DLD1 (cell line): ENCODE results near the gene STK11IP.

Experiments
- in situ Hi-C: cut with HindIII; loops from 2 replicates; pipeline ENCODE4 v1.10.0; 2017; ENCODE audit warnings: low sequenced_read_pairs

Gene STK11IP

DNA sequence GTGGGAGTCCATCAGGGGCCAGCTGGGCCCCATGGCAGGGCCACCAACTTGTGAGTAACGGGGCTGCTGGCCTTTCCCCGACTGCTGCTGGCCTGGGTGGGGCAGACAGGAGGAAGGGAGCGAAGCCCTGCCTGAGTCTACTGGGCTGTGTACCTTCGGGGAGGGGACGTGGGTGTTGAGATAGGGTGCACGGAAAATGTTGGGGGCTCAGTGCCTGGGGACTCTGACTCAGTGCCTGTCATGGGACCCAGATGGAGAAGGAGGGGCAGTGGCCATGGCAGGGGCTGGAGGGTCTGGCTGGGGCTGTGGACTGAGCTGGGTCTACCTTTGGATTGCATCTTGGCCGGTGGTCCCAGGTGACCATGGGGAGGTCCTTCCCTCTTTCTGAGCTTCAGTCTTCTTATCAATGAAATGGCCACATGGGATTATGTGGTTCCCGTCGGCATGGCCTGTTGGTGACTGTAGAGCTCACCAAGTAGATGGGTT, 33.8 kb downstream of the STK11IP start:
- in situ Hi-C loops: no loop called here

DNA sequence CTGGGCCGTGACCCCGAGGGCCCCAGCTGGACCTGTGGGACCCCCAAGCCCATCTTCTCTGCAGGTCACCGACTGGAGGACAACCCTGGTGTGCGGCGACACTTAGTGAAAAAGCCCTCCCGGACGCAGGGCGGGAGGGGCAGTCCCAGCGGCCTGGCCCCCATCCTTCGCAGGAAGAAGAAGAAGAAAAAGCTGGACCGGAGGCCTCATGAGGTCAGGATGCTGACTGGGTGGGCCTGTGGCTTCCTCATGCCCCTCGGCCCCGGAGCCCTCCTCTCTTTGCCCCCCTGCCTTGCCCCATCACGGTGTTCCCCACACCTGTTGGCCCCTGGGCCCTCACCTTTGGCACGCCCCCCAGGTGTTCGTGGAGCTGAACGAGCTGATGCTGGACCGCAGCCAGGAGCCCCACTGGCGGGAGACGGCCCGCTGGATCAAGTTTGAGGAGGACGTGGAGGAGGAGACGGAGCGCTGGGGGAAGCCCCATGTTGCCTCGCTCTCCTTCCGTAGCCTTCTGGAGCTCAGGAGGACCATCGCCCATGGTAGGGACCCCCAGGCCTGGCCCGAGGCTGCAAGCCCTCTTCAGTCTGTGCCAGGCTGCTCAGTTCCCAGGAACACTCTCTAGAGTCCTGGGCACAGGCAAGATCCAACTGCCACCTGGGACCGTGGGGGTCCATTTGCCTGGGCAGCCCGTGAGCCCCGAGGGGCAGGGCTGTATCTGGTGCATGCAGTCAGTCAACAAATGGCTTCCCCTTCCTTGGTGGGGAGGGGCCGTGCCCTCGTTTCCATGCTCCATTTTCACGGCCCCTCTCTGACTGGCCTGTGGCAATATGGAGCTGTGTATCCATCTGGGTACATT, 34.5 kb downstream of the STK11IP start:
- in situ Hi-C loops: no loop called here

DNA sequence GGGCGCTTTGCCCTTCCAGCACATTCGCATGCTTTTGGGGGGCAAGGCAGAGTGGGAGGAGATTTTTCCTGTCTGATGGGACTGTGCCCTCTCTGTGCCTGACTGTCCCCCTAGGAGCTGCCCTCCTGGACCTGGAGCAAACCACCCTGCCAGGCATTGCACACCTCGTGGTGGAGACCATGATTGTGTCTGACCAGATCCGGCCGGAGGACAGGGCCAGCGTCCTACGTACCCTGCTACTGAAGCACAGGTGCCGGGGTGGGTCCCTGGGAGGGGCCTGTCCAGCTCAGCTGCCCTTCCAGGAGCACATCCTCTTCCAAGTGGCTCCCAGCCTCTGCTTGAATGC, 35.1 kb downstream of the STK11IP start:
- in situ Hi-C loops: no loop called here

DNA sequence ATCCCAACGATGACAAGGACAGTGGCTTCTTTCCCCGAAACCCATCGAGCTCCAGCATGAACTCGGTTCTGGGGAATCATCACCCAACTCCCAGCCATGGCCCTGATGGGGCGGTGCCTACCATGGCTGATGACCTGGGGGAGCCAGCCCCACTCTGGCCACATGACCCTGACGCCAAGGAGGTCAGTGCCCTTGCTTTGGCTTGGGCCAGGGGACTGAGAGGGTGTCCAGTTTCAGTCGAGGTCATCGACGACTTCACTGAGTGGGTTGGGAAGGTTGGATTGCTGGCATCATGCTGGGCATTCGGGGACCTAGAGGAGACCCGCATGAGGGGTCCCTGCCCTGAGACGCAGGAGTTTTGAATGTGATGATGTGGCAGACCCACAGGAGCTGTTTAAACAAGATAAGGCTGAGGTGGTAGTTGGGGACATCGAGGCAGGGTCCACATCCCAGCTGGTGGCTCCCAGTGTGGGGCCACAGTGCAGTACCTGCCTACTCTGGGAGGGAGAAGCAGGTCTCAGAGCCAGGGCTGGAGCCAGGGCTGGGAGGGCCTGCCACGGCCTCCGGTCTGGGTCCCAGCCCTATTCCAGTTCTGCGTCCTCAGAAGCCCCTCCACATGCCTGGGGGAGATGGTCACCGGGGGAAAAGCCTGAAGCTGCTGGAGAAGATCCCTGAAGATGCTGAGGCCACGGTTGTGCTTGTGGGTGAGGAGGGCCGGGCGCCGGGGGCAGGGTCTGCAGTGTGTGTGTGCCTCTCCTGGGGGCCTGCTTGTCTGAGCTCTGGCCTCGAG, 35.8 kb downstream of the STK11IP start:
- in situ Hi-C loops: no loop called here

DNA sequence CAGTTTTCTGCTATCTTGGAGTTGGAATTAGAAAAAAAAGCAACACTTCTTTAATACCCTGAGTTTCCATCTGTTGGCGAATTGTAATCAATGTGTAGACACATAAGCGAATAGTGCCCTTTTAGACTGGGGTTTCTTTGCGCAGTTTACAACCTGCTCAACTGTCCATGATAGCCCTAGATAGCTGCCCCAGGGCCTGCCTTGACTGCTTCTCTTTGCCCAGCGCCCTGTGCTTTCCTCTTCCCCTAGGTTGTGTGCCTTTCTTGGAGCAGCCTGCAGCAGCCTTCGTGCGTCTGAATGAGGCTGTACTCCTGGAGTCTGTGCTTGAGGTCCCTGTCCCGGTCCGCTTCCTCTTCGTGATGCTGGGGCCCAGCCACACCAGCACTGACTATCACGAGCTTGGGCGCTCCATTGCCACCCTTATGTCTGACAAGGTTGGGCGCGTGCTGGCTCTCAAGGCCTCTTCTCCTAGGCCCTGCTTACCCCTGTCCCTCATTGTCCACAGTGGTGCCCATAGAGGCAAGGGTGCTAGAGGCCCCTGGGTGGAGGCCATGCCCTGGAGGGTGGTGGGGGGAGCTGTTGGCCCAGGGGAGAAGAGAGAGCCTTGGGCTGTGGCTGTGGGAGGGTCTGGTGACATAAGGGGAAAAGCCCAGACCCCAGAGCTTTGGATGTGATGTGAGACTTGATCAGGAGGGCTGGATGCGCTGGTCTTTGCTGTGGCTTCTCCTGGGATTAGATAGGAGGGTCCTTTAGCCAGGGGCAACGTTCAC, 36.7 kb downstream of the STK11IP start:
- in situ Hi-C loops: no loop called here

DNA sequence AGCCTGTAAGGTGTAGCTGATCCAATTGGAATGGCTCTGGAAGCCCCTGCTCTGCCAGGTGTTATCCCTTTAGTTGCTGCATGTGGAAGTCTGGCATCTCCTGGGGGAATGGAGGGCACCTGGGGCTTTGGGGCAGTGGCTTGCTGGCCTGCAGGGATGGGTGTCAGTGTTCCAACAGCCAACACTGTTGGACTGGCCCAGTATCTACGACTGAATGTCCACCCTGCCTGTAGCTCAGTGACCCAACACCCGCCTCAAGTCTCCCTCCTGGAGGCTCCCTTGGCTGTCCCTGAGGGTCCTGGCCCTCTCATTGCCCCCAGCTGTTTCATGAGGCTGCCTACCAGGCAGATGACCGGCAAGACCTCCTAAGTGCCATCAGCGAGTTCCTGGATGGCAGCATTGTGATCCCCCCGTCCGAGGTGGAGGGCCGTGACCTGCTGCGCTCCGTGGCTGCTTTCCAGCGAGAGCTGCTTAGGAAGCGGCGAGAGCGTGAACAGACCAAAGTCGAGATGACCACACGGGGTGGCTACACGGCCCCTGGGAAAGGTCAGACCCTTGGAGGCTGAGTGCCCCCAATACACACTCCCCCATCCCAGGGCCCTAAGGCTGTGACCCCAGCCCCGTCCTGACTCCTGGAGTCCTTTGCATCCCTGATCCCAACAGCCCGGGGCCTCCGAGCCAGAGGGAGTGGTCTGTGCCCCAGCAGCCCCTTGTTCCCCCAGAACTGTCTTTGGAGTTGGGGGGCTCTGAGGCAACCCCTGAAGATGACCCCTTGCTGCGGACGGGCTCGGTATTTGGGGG, 37.5 kb downstream of the STK11IP start:
- in situ Hi-C loops: no loop called here

DNA sequence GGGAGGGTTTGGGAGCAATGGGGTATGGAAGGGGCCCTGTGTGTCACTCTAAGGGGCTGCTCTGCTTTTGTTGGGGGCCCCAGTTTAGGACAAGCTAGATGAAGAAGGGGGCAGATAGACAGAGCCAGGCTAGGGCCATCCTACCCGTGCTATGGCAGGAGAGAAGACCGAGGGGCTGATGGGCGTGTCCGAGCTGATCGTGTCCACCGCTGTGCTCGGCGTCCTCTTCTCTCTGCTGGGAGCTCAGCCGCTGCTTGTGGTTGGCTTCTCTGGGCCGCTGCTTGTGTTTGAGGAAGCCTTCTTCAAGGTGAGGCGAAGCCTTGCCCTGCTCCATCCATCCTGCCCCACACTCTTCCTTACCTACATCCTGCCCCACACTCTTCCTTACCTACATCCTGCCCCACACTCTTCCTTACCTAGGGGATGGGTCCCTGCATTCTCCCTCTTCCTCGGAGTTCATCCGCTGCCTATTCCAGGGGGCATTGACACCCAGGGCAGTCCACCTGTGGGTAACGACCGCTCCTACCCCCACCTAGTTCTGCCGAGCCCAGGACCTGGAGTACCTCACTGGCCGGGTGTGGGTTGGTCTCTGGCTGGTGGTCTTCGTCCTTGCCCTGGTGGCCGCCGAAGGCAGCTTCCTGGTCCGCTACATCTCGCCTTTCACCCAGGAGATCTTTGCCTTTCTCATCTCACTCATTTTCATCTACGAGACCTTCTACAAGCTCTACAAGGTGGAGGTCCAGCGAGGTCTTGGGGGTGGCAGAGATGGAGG, 38.7 kb downstream of the STK11IP start:
- in situ Hi-C loops: no loop called here

DNA sequence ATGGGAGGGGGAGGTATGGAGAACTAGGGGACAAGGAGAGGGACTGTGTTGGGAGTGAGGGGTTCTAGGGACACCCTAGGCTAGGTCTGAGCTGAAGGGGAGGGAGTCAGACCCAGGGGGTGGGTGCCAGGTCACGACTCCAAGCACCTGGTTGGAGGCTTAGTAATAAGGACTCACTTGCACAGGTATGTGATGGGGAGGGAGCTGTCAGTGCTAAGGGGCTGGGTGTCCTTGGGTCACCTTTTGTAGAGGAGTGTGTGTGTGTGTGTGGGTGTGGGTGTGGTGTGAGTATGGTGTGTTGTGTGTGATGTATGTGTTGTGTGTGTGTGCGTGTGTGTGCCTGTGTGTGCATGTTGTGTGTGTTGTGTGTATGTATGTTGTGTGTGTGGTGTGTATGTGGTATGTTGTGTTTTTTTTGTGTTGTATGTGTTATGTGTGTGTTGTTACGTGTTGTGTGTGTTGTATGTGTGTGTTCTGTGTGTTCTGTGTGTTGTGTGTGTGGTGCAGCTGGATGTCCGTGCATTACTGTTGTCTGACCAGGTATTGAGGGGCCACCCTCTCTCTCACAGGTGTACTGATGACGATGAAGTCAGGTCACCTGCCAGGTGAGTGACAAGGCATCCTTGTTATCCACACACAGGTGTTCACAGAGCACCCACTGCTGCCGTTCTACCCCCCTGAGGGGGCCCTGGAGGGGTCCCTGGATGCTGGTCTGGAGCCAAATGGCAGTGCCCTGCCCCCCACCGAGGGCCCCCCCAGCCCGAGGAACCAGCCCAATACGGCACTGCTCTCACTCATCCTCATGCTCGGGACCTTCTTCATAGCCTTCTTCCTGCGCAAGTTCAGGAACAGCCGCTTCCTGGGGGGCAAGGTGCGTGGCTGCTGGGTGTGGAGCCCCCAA, 39.5 kb downstream of the STK11IP start:
- in situ Hi-C loops: no loop called here

DNA sequence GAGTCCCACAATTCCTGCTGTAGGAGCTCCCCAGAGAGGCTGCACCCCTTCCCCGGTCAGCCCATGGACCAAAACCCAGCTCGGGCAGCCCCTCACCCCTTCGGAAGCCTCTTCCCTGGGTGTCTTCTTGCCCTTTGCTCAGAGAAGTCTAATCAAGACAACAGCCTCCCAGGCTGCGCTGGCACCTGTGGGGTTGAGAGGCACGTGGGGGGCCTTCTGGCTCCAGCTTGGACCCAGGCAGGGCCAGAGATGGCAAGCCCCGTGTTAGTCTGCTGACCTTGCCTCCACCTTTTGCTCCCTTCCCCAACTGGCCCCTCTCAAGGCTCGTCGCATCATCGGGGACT, 40.2 kb downstream of the STK11IP start:
- in situ Hi-C loops: no loop called here

DNA sequence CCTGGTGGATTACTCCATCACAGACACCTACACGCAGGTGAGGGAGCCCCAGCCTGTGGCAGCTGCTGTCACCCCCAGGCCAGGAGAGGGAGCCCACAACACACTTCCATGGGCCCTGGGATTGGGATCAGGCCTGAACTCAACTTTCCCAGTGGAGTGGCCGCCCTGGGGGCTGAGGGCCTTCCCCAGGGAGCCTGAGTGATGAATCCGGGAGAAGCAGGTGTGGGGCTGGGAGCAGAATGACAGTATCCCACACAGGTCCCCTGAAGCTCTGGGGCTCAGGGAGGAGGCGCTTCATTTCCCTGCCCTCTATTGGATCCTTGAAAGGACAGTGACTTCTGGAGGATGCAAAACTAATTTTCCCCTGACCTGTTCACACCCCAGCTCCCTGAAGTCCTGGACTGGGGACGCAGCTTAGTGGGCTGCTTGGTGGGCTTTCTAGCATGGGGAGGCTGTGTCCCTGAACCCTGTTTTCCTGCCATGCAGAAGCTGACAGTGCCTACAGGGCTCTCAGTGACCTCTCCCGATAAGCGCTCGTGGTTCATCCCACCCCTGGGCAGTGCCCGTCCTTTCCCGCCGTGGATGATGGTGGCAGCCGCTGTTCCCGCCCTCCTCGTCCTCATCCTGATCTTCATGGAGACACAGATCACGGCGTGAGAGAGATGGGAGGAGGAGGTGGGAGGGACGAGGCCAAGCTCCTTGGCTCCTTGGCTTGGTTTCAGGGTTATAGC, 40.7 kb downstream of the STK11IP start:
- in situ Hi-C loops: no loop called here

DNA sequence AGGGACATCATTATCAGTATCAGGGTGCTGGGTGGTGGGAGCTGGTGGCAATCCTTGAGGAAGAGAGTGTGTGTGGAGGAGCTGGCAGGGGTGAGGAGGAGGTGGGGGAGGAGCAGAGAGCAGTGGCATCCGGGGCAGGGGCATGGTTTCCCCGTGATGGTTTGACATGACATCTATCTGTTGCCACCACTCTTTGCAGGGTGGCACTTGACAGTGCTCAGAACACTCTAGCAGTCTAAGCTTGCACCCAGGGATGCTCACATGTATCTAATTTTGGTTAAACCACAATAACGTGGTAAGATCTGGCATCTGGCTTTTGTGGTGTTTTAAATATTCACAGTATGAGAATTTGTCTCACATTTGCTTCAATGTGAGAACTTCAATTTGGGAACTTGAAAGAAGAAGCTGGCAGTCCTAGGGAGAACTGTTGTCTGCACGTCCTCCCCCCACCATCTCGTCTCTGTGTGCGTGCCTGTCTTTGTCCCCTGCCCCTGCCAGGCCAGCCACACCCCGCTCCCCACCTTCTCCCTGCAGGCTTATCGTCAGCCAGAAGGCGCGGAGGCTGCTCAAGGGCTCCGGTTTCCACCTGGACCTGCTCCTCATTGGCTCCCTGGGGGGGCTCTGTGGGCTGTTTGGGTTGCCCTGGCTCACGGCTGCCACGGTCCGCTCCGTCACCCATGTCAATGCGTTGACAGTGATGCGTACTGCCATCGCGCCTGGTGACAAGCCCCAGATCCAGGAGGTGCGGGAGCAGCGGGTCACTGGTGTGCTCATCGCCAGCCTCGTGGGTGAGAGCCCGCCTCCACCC, 41.5 kb downstream of the STK11IP start:
- in situ Hi-C loops: no loop called here

DNA sequence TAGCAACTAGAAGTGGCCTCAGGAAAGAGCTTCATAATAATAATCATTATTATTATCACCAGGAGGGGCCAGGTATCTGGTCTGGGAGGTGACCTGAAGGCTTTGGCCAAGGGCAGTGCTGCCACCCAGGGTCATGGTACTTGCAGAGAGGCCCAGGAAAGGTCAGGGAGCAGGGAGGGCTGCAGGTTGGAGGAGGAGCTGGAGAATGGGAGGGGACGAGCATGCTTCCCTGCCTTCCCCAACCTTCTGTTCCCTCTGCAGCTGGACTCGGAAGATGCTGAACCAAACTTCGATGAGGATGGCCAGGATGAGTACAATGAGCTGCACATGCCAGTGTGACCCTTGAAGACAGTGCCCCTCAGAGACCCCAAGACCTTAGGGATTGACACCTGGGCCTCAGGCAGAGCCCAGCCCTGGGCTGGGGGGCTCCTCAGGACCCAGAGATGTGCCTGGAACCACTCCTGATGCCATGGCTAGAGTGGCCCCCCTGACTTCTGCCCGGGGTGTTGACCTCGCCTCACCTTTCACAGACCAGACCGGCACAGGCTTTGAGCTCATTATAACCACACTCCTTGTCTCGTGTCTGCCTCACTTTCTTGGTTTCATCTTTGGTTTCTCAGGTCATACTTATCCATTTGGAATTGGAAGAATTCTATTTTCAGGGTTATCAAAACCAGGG, 43.9 kb downstream of the STK11IP start:
- in situ Hi-C loops: no loop called here

DNA sequence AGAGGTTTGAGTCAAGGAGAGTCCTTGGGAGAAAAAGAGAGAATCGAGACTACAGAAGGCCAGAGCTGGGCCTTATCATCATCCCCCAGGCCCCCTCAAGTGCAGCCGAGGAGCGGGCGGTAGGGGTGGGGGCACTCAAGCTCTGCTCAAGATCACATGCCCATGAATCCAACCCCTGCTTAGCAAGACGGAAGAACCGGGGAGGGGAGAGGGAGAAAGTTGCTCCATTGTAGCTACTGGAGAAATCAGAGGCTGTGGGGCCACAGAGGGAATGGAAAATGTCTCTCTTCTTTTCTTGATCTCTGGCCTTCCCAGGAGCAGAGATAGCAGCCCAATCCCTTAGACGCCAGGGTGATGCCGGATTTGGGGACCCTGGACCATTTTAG, 44.4 kb downstream of the STK11IP start:
- in situ Hi-C loops: no loop called here

DNA sequence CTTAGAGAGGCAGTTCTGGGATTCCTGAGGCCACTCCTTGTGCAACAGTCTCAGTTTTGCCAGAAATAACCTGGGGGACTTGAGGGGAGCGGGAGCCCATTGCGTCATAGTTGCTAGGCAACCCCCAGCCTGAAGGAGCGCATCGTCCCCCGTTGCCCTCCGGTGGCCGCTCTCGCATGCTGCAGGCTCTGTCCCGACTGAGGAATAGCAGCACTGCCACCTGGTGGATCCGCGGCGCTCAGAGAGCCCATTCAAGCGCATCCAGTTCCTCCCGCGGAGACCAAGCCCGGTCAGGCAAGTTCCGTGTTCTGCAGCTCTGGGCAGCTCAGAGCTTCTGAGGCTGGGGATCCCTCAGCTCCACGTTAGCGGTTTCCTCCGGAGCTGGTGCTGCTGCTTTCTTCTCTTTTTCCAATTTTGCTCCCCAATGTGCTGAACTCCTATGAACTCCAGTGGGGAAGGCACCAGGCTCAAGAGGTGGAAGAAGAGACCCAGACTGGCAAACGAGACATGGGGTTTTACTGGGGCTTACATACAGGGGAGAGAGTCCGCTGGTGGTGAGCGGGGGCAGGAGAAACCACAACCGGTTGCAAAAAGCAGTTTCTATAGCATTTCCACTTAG, 44.9 kb downstream of the STK11IP start:
- in situ Hi-C loops: no loop called here

DNA sequence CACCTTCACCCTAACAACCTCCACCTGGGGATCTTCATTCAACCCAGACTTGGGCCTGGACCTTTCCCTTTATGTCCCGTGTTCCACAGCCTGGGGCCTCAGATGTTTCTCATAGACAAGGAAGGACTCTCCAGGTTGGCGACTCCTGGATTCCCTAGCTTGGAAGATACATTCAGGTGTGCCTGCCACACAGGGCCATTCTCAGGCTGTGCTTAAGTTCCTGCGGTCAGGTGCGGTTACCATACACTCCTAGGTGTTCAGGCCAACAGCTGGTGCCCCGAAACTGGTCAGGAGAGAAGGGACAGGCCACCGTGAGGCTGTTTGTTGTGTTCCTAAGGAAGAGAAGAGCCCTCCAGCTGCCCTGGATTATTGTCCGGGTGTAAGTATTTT, 45.4 kb downstream of the STK11IP start:
- in situ Hi-C loops: no loop called here

DNA sequence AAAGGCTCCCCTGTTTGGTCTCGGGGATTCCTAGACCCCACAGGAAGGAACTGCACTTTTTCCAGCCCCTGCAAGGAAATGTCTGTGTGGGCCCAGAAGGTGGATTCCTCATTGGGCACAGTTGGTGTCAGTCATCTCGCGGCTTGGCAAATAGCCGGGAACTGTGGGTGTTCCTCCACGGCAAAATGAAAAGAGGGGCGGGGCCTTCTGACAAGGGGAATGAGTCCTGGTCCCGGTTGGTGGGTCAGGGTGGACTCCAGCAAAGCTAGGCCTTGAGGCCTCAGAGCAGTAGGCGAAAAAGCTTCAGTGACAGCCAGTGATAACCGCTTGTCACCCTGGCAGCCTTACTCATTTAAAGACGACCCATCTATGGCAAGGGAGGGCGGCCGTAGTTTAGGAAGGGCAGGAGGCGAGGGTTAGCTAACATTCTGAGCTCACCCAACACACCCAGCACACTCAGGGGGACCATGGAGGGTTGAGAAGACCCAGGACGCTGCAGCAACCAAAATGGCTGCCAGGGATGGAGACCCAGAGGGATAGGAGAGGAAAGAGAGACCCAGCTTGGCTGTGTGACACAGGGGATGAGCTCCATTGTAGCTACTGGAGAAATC, 46.2 kb downstream of the STK11IP start:
- in situ Hi-C loops: no loop called here
